GM19351 (cell line): ENCODE data around the gene FAM53C.

Experiments
- ATAC-seq: cut with Tn5 transposase; IDR thresholded peaks from one replicate; pipeline ENCODE4 v1.9.1; 2021; ENCODE audit warnings: mild to moderate bottlenecking, moderate library complexity; ENCODE audit not compliant: unreplicated experiment

The FAM53C gene

GRCh38 chr5:138350563-138350890, 12.5 kb downstream of the FAM53C start:
- ATAC-seq, result no peak

GRCh38 chr5:138351056-138351455, 13.0 kb downstream of the FAM53C start:
- no peak for ATAC-seq

GRCh38 chr5:138351517-138351916, 13.5 kb downstream of the FAM53C start:
- no peak for ATAC-seq

GRCh38 chr5:138352071-138352721, 14.1 kb downstream of the FAM53C start, which contains the start of gene KDM3B:
TSS of gene KDM3B (plus strand) at chr5:138352685. CDS start at chr5:138352796, 111 bp downstream.
- ATAC-seq, result peak; percentile 58

GRCh38 chr5:138352722-138353559, 14.9 kb downstream of the FAM53C start:
- peak; percentile 36 for ATAC-seq

- no peak for ATAC-seq
Observed at GRCh38 chr5:138353560-138354080, 15.6 kb downstream of the FAM53C start.

GRCh38 chr5:138354387-138354786, 16.3 kb downstream of the FAM53C start:
- no peak for ATAC-seq

- peak; percentile 66 for ATAC-seq
Observed at GRCh38 chr5:138354926-138355378, 16.9 kb downstream of the FAM53C start.

GRCh38 chr5:138359621-138360020, 21.6 kb downstream of the FAM53C start:
- ATAC-seq, result no peak

GRCh38 chr5:138360941-138361452, 22.9 kb downstream of the FAM53C start:
- ATAC-seq, result no peak

- ATAC-seq, result no peak
Observed at GRCh38 chr5:138364576-138364975, 26.5 kb downstream of the FAM53C start.

- ATAC-seq, result no peak
Observed at GRCh38 chr5:138366632-138367382, 28.7 kb downstream of the FAM53C start.

- ATAC-seq, result no peak
Observed at GRCh38 chr5:138369261-138369660, 31.2 kb downstream of the FAM53C start.

- ATAC-seq, result no peak
Observed at GRCh38 chr5:138369706-138370105, 31.6 kb downstream of the FAM53C start.

- ATAC-seq, result no peak
Observed at GRCh38 chr5:138370537-138370936, 32.5 kb downstream of the FAM53C start.

GRCh38 chr5:138371454-138371853, 33.4 kb downstream of the FAM53C start:
- no peak for ATAC-seq

GRCh38 chr5:138372225-138372624, 34.2 kb downstream of the FAM53C start:
- no peak for ATAC-seq

- no peak for ATAC-seq
Observed at GRCh38 chr5:138372653-138373052, 34.6 kb downstream of the FAM53C start.

GRCh38 chr5:138382347-138382746, 44.3 kb downstream of the FAM53C start:
- ATAC-seq, result no peak

- ATAC-seq, result no peak
Observed at GRCh38 chr5:138385660-138386059, 47.6 kb downstream of the FAM53C start.

- no peak for ATAC-seq
Observed at GRCh38 chr5:138386290-138386689, 48.2 kb downstream of the FAM53C start.
